GM19023 (cell line): ENCODE results near the gene APOL2.
"Not testable (repeated sequence)": the region's sequence is repeated elsewhere in the genome, so short reads cannot be mapped to it uniquely, and the experiment has no call there.

ENCODE experiments used
- ATAC-seq: cut with Tn5 transposase; IDR thresholded peaks from one replicate; pipeline ENCODE4 v1.9.1; 2021; ENCODE audit warnings: mild to moderate bottlenecking, moderate library complexity; ENCODE audit not compliant: unreplicated experiment

The APOL2 gene

GRCh38 chr22:36201630-36202319, 37.6 kb downstream of the APOL2 start, which contains the start of gene APOL4:
TSS of gene APOL4 (minus strand) at chr22:36201809. CDS start at chr22:36201734, 75 bp downstream.
- no peak for ATAC-seq

DNA sequence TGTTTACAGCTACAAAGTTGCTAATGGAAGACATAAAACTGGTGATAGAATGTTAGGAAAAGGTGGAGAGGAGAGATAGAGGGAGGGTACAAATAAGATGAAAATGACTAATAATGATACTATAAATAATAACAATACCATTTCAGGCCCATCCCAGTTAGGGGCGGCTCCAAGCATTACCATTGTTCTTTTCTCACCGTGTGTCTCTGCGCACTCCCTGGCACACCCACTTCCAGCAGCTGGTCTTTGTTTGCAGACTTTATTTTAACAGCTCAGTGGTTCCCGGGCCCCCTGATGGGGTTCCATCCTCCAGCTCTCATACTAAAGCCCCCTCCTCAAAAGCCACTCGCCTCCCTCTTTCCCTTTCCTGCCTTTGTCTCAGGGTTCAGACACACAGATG, 38.3 kb downstream of the APOL2 start:
- not testable (repeated sequence) for ATAC-seq

DNA sequence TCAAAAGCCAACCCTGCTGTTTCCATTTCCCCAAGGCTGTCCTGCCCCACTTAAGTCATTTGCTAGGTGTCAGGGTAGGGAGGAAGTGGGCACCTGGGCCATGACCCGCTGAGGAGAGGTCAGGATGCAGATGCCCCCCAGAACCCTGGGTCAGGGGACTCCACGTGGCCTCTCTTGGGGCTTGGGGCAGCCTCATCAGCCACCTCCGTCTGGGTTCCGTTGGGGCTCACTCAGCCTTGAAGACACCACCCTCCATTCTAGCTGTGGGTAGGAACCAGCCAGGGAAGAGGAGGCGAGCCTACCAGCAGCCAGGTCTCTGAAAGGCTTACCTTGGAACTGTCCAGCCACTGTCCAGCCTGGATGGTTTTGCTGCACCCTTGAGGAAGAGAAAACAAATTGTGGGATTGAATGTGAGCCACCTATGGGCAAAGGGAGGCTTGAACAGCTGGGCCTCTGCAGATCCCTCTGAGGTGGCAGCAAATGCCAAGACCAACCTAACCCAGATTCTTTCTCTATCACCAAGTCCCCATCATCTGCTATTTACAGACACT, 40.3 kb downstream of the APOL2 start:
- ATAC-seq = no peak

DNA sequence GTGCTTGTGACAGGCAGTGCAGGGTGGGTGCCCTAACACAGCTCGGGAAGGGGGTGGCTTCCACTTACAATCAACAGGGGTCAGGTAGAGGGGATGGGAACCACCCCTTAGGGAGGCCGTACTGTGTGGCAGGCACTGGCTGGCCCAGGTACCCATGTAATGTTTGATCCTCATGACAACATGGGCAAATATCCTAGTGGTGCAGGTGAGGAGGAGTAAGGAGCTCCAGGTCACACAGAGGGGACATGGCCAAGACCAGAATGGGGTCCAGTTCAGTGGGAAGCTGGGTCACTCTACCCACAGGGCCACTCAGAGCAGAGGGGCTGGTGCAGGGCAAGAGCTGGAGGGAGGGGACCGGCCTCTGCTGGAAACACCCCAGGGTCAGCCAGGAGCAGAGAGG, 40.8 kb downstream of the APOL2 start:
- ATAC-seq = no peak

DNA sequence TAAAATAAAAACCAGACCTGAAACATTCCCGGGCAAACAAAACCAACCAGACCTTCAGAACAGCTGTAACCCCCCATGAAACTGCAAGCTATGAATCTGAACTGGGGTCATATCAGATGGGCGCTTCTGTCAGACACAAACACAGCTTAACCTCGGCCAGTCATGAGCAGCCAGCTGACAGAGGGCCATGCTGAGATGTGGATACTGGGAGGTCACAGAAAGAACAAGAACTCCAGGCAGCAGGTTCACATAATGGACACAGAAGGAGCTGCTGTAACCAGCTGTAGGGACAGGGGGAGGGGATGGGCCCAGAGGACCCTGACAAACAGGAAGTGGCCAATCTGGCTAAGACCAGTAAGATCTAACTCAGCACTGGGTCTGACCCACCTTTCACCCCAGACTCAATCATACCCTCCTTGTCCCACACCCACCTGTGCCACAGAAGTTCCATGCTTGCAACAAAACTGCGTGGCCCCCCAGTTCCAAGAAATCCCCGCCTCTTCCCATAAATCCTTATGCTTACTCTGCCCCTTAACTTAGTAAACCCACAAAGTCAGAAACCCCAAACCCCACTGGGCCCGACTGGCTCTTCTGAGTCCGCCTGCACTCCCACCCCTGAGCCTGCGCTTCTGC, 41.7 kb downstream of the APOL2 start:
- ATAC-seq = no peak

DNA sequence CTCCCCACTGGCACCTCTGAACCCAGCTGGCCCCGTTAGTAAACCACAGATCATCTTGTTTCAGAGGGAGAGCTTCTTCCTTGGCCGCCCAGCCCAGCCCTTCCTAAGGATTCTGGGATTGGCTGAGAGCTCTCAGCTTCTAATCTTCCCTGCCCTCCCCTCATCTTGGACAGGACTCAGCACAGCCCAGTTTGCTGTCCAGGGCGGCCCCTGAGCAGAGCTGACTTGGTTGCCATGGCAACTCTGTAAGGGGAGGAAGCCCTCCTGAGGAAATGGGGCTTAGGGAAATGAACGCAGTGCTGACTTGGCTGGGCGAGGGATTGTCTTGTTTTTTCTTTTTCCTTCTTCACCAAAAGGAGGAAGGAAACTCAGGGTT, 42.3 kb downstream of the APOL2 start:
- ATAC-seq = no peak

GRCh38 chr22:36196254-36197064, 42.9 kb downstream of the APOL2 start:
- ATAC-seq = no peak

DNA sequence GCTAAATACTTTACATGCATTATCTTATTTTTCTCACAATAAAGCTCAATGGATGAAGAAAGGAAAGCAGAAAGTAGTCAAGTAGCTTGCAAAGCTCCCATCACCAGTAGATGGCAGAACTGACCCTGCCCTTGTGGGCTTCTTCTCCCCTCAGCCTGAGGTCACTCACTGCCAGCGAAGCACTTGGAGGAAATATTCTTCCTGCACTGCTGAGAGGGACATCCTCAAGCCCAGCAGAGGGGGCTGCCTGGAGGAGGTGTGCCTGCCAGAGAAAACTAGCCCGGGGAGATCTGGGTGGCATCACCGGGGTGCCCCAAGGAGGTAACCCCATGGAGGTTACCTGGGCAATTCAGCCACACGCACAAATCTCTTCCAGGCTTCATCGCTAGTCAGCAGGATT, 44.4 kb downstream of the APOL2 start:
- ATAC-seq = no peak

GRCh38 chr22:36194385-36194784, 44.9 kb downstream of the APOL2 start:
- ATAC-seq = no peak

GRCh38 chr22:36193577-36193976, 45.8 kb downstream of the APOL2 start:
- ATAC-seq = no peak

DNA sequence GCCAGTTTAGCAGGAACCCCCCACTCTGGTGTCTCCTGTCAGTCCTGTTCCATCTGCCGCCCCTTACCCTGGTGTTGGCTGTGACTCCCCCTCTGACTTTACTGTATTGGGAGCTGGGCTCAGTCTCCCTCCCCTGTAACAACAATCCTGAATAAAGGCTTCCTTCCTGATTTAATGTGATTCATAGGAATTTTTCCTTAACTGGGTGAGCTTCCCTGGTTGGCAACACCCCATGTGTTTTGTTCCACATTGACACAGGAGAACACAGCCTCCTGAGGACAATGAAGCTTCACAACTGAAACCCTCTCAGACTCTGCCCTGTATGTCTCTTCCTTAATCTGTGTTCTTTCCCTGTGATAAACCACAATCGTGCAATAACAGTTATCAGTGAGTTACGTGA, 46.2 kb downstream of the APOL2 start:
- ATAC-seq = no peak

DNA sequence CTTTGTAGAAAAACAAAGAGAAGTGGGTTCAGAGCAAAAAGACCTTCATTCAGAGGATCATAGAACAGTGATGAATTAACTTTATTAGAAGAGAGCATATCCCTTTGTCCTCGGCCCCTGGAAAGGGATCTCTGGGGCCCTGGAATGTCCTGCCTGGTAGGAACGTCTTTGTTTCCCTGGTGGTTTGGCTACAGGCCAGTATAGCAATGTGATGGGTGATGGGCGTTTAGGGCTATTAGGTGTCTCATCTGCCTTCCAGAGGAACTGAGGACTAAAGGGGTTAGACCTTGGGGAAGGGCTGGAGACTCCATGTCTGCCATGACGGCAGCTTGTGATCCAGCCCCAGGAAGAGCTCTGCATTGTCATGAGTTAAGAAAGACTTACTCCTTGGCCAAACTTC, 46.8 kb downstream of the APOL2 start:
- ATAC-seq = no peak

DNA sequence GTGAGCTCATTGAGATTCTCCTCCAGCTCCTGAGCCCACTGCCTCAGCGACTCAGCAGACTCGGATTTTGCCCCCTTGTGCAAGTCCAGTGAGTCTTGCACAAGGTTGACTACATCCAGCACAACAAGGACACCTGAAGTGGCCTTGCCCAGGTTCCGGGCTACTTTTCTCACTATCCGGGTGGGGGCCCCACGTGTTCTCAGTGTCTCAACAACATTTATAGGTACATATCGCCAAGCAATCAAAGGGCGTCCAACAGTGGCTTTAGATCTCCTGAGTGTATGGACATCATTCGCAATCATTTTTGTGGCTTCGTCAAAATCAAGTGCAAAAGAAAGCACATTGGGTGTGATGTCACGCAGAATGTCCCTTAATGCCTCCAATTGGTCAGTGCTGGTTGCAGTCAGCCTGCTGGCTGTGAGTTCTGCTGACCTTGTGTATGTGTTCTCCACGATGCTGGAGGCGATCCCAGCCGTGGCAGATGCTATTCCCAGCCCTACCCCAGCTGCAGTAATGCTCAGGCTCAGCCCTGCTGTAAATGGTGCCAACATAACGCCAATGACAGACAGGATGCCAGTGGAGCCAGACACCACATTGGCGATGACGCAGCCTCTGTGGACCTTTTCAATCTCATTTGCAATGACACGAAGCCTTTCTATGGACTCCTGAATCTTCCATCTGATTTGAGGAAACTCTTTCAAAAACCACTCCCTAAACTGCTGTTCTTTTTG, 48.1 kb downstream of the APOL2 start:
- no peak for ATAC-seq

DNA sequence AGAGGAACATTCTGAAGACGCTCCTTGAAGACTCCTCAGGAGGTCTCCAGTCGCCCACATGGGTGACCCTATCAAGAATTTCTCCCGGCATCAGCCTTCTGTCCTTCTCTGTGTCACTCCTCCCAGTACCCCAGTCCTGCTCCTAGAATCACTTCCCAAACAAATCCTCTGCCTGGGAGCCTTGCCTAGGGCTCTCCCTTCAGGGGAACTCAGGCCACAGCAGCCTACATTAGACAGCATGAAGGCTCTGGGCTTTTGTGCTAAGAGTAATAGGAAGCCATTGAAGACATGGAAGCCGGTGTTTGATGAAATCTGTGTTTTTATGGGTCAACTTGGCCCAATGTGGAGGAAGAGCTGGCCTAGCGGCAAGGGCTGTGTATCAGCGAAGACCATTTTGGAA, 51.5 kb downstream of the APOL2 start:
- ATAC-seq = not testable (repeated sequence)

- ATAC-seq = no peak
Measured at GRCh38 chr22:36185828-36186624, 53.3 kb downstream of the APOL2 start.

- ATAC-seq = no peak
Measured at GRCh38 chr22:36184433-36185025, 54.8 kb downstream of the APOL2 start.

GRCh38 chr22:36183446-36183845, 55.9 kb downstream of the APOL2 start:
- no peak for ATAC-seq

- no peak for ATAC-seq
Measured at GRCh38 chr22:36182857-36183256, 56.5 kb downstream of the APOL2 start.

DNA sequence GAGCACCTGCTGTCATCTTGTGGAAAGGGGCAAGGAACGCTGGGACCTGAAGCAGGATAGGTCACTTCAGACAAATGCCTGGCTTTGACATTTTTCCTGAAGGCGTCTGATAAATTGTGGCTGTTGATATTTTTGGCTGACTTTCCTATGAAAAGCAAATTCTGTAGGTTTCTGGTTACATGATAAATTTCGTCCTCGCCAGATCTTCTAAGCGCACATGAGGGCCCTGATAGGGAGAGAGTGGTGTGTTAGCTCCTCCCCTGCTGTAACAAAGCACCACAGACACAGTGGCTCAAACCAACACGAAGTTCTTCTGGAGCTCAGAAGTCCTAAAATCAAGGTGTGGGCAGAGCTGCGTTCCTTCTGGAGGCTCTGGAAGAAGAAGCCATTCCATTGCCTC, 57.3 kb downstream of the APOL2 start:
- ATAC-seq = no peak

DNA sequence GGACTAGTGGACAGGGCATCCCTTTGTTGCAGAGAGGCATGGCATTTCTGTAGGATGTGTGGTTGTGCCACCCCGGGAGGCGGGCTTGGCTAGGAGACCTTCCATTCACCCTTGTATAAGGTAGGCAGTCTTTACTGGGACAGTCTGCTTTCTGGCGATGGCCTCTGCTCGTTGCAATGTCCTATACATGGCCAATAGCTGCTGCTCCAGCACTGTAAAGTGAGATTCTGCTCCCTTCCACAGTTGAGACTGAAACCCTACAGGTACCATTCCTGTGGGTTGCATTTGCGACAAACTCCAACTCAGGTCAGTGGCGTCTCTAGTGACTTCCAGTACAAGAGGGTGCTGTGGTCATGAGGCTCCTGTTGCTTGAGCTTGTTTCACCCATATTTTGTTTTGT, 58.4 kb downstream of the APOL2 start:
- no peak for ATAC-seq
